Astrocyte (in vitro differentiated cells and primary cell): ENCODE data around the gene DISP1. TPM values are rescaled to one million over a fixed set of nuclear protein-coding genes. Genes with fewer than 3 reads are reported as not detected.

Experiments
- DNase-seq: peaks from one replicate; pipeline ENCODE4 v3.0.0-alpha.2; 2010; ENCODE audit warnings: low read depth
- FAIRE-seq: peaks from 2 replicates; lab custom pipeline; 2011; peaks lifted over from hg19 to GRCh38; lab: Jason Lieb, UNC
- H2AFZ ChIP-seq: 2 replicates; pipeline ENCODE4 v1.6.0; 2012; ENCODE audit warnings: low read depth, low read length, inconsistent platforms
- H3K27ac ChIP-seq: 2 replicates; pipeline ENCODE4 v1.5.1; 2011; ENCODE audit warnings: low read depth, low read length, inconsistent platforms
- H3K27me3 ChIP-seq: 2 replicates; pipeline ENCODE4 v1.6.0; 2011; ENCODE audit warnings: low read length, inconsistent platforms; ENCODE audit not compliant: insufficient read depth
- H3K36me3 ChIP-seq: 2 replicates; pipeline ENCODE4 v1.5.1; 2011; ENCODE audit warnings: low read length, inconsistent platforms; ENCODE audit not compliant: insufficient read depth
- H3K4me1 ChIP-seq: 2 replicates; pipeline ENCODE4 v1.5.1; 2011; ENCODE audit warnings: low read length, inconsistent platforms; ENCODE audit not compliant: insufficient read depth
- H3K4me2 ChIP-seq: 2 replicates; pipeline ENCODE4 v1.6.0; 2012; ENCODE audit warnings: low read length, inconsistent platforms
- H3K4me3 ChIP-seq: 2 replicates; pipeline ENCODE4 v1.5.1; 2011; ENCODE audit warnings: low read depth, mild to moderate bottlenecking, low read length, inconsistent platforms; ENCODE audit not compliant: insufficient read depth
- H3K79me2 ChIP-seq: 2 replicates; pipeline ENCODE4 v1.6.0; 2012; ENCODE audit warnings: mild to moderate bottlenecking, low read length, inconsistent platforms; ENCODE audit not compliant: insufficient read depth
- H3K9ac ChIP-seq: 2 replicates; pipeline ENCODE4 v1.6.0; 2012; ENCODE audit warnings: mild to moderate bottlenecking, low read length, inconsistent platforms
- H3K9me3 ChIP-seq: 2 replicates; pipeline ENCODE4 v1.5.1; 2012; ENCODE audit warnings: low read depth, mild to moderate bottlenecking, low read length, inconsistent platforms; ENCODE audit not compliant: insufficient read depth
- H4K20me1 ChIP-seq: 2 replicates; pipeline ENCODE4 v1.6.0; 2012; ENCODE audit warnings: low read length, inconsistent platforms; ENCODE audit not compliant: insufficient read depth
- H3K27ac Mint-ChIP-seq: one replicate; pipeline ENCODE4 v1.8.0; 2021; ENCODE audit warnings: mild to moderate bottlenecking, mixed read lengths; ENCODE audit not compliant: unreplicated experiment
- H3K27me3 Mint-ChIP-seq: one replicate; pipeline ENCODE4 v1.8.0; 2021; ENCODE audit warnings: low read depth, mixed read lengths; ENCODE audit not compliant: unreplicated experiment
- H3K36me3 Mint-ChIP-seq: one replicate; pipeline ENCODE4 v1.8.0; 2021; ENCODE audit warnings: low read depth, mixed read lengths; ENCODE audit not compliant: unreplicated experiment
- H3K4me1 Mint-ChIP-seq: one replicate; pipeline ENCODE4 v1.8.0; 2021; ENCODE audit warnings: low read depth, mixed read lengths; ENCODE audit not compliant: unreplicated experiment
- H3K4me3 Mint-ChIP-seq: one replicate; pipeline ENCODE4 v1.8.0; 2021; ENCODE audit warnings: mild to moderate bottlenecking, moderate library complexity, mixed read lengths; ENCODE audit not compliant: unreplicated experiment
- H3K9me3 Mint-ChIP-seq: one replicate; pipeline ENCODE4 v1.8.0; 2021; ENCODE audit warnings: mild to moderate bottlenecking, mixed read lengths; ENCODE audit not compliant: unreplicated experiment
- EZH2 ChIP-seq: IDR thresholded peaks from 2 replicates; pipeline ENCODE4 v1.6.1; 2012; ENCODE audit warnings: mild to moderate bottlenecking, low read length, inconsistent platforms; ENCODE audit not compliant: insufficient read depth
- total RNA-seq: library from RNA; stranded (reverse); gene quantifications from 2 replicates; pipeline ENCODE4 v1.2.1, GENCODE V29; 2021
- TF ChIP-seq, protein P1 (sequence below): IDR thresholded peaks from 2 replicates; pipeline ENCODE4 v1.5.1; 2011; ENCODE audit warnings: low read depth, mild to moderate bottlenecking, inconsistent platforms, low read length, moderate library complexity; ENCODE audit not compliant: insufficient read depth

Gene DISP1
- total RNA-seq, 1 donor from 2014 or later: 4.1 TPM

- H3K79me2 ChIP-seq: peaks cover 2% of the 10 kb centered on the region
- H2AFZ ChIP-seq: no peak overlapping the region
- no peak overlapping the region for H3K27ac ChIP-seq
- no peaks in the 10 kb centered on the region for H3K9me3 ChIP-seq
- no peak for TF ChIP-seq EZH2
- TF ChIP-seq, protein P1, sequence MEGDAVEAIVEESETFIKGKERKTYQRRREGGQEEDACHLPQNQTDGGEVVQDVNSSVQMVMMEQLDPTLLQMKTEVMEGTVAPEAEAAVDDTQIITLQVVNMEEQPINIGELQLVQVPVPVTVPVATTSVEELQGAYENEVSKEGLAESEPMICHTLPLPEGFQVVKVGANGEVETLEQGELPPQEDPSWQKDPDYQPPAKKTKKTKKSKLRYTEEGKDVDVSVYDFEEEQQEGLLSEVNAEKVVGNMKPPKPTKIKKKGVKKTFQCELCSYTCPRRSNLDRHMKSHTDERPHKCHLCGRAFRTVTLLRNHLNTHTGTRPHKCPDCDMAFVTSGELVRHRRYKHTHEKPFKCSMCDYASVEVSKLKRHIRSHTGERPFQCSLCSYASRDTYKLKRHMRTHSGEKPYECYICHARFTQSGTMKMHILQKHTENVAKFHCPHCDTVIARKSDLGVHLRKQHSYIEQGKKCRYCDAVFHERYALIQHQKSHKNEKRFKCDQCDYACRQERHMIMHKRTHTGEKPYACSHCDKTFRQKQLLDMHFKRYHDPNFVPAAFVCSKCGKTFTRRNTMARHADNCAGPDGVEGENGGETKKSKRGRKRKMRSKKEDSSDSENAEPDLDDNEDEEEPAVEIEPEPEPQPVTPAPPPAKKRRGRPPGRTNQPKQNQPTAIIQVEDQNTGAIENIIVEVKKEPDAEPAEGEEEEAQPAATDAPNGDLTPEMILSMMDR: no peak
- no peaks in the 10 kb centered on the region for H3K27me3 ChIP-seq
- no peak overlapping the region for H3K4me3 ChIP-seq
- no peaks in the 10 kb centered on the region for H3K4me1 Mint-ChIP-seq
- peaks cover under 1% of the 10 kb centered on the region for H3K9me3 Mint-ChIP-seq
- no peak overlapping the region for H3K4me3 Mint-ChIP-seq
- H3K4me2 ChIP-seq: no peak overlapping the region
- H3K9ac ChIP-seq: no peak overlapping the region
- H3K36me3 ChIP-seq: no peaks in the 10 kb centered on the region
- H3K4me1 ChIP-seq: no peaks in the 10 kb centered on the region
- FAIRE-seq: no peak
- no peak overlapping the region for H3K27ac Mint-ChIP-seq
- H3K27me3 Mint-ChIP-seq: no peaks in the 10 kb centered on the region
- peak; percentile 76 for DNase-seq
- H4K20me1 ChIP-seq: no peaks in the 10 kb centered on the region
- peaks cover 2% of the 10 kb centered on the region for H3K36me3 Mint-ChIP-seq
These were observed 37.5 kb downstream of the DISP1 start for GRCh38 chr1:222852326-222852725.

- FAIRE-seq: peak; percentile 37
- Histone ChIP-seq H3K4me3 (no peak overlapping the region), H4K20me1 (peaks cover 3% of the 10 kb centered on the region), H3K4me1 (no peaks in the 10 kb centered on the region), H2AFZ (no peak overlapping the region), H3K27ac (no peak overlapping the region), H3K27me3 (no peaks in the 10 kb centered on the region), H3K9me3 (no peaks in the 10 kb centered on the region), H3K4me2 (no peak overlapping the region), H3K9ac (no peak overlapping the region), H3K36me3 (no peaks in the 10 kb centered on the region), H3K79me2 (no peaks in the 10 kb centered on the region)
- H3K4me1 Mint-ChIP-seq: no peaks in the 10 kb centered on the region
- H3K27ac Mint-ChIP-seq: no peak overlapping the region
- H3K4me3 Mint-ChIP-seq: no peak overlapping the region
- no peak for DNase-seq
- TF ChIP-seq, protein P1: no peak
- TF ChIP-seq EZH2: no peak
- peaks cover 12% of the 10 kb centered on the region for H3K36me3 Mint-ChIP-seq
- no peaks in the 10 kb centered on the region for H3K27me3 Mint-ChIP-seq
- peaks cover 8% of the 10 kb centered on the region for H3K9me3 Mint-ChIP-seq
These were observed 46.2 kb downstream of the DISP1 start for GRCh38 chr1:222861062-222861461.

Other genes starting within 250 kb of the DISP1 start
- 6.6 and 7.5 TPM in 2 replicates for gene TAF1A, start 225.1 kb upstream of the DISP1 start, total RNA-seq
- 63.5 and 73.5 TPM in 2 replicates for gene MIA3, start 196.9 kb upstream of the DISP1 start, total RNA-seq
- gene AIDA, start 102.5 kb upstream of the DISP1 start, total RNA-seq: 86.2 and 86.5 TPM in 2 replicates
- gene BROX, start 102.5 kb upstream of the DISP1 start, total RNA-seq: 44.7 and 49.5 TPM in 2 replicates
- not detected in 2 replicates for gene FAM177B, start 77.8 kb upstream of the DISP1 start, total RNA-seq